Esophagus squamous epithelium (tissue), 5 donors: ENCODE results near the gene SDF4. TPM values are rescaled to one million over a fixed set of nuclear protein-coding genes. Genes with fewer than 3 reads are reported as not detected.

Source experiments
- DNase-seq: peaks from one replicate; lab custom pipeline; 2025; lab: John Stamatoyannopoulos, UW
- H3K27ac ChIP-seq, 4 donors: fragments of 200-600 bp; sonication (generic); one replicate each; pipeline ENCODE4 v1.5.1; 2016 to 2019; ENCODE audit warnings: mild to moderate bottlenecking in 1 of 4
- H3K27me3 ChIP-seq, 4 donors: fragments of 200-600 bp; sonication (generic); 1 replicate in 3 of 4; 2 replicates in 1 of 4; pipeline versions ENCODE4 v1.5.1 to v1.6.0; 2017 to 2021; ENCODE audit warnings: antibody characterized with exemption in 1 of 4
- H3K36me3 ChIP-seq, 3 donors: fragments of 200-600 bp; sonication (generic); one replicate each; pipeline ENCODE4 v1.5.1; 2016 to 2019
- H3K4me1 ChIP-seq, 3 donors: fragments of 200-600 bp; sonication (generic); one replicate each; pipeline ENCODE4 v1.5.1; 2017 to 2019
- H3K4me3 ChIP-seq, 4 donors: fragments of 200-600 bp; sonication (generic); 1 replicate in 3 of 4; 2 replicates in 1 of 4; pipeline ENCODE4 v1.5.1; 2016 to 2019; ENCODE audit warnings: mild to moderate bottlenecking in 2 of 4, moderate library complexity in 1 of 4
- H3K9me3 ChIP-seq, 3 donors: fragments of 200-600 bp; sonication (generic); one replicate each; pipeline ENCODE4 v1.5.1; 2016 to 2019
- CTCF ChIP-seq, 6 experiments: fragments of 450-650 bp in 4 of 6; fragments of 200-600 bp in 2 of 6; sonication (generic) in 2 of 6; IDR thresholded peaks; one replicate each; pipeline ENCODE4 v1.5.1; 2016 to 2019; ENCODE audit warnings: antibody characterized with exemption in 6 of 6, mild to moderate bottlenecking in 4 of 6, moderate library complexity in 4 of 6
- POLR2A ChIP-seq, 4 donors: fragments of 450-650 bp; IDR thresholded peaks; one replicate each; pipeline ENCODE4 v1.6.1; 2017; ENCODE audit warnings: antibody characterized with exemption in 4 of 4, mild to moderate bottlenecking in 4 of 4, moderate library complexity in 3 of 4
- WGBS, 2 donors: methylation state at CpG; one replicate each; pipeline ENCODE4 v1.1.5; 2018; 5-methylcytosine and 5-hydroxymethylcytosine counted together
- intact Hi-C: fragments of 100-400 bp; cut with DNase I; formaldehyde crosslinking; loops from one replicate; pipeline ENCODE4 v1.15.0; 2022
- total RNA-seq, 4 donors: library from RNA; depleted of rRNA; stranded (reverse); fragments of >200 nt; gene quantifications; one replicate each; pipeline ENCODE4 v1.1.0, GENCODE V29; 2016
- donor health status: DM: yes; HTN: yes; CAD: no.

The SDF4 gene
- total RNA-seq, 4 donors from 2014 or later = 65.0 to 75.4 (median 67.6) TPM

GRCh38 chr1:1232796-1233566, 1.2 kb upstream of the SDF4 start:
- peak overlapping the region in 1 of 4 donors; percentile 68 for H3K27ac ChIP-seq
- peaks cover 0 to 16% (median 2%) of the 10 kb centered on the region in 4 donors for H3K27me3 ChIP-seq
- peaks cover 25 to 66% (median 35%) of the 10 kb centered on the region in 3 donors for H3K4me1 ChIP-seq
- H3K4me3 ChIP-seq = peak overlapping the region in 3 of 4 donors; percentile 36 to 100 (median 93)
- DNase-seq = no peak
- TF ChIP-seq POLR2A (IDR thresholded peaks at IDR 0.05) (no peak), CTCF (IDR thresholded peaks at IDR 0.05) (no peak)
- WGBS, 2 donors = 96 to 98% methylated on average over 12 to 37 of the region's 98 CpGs
- intact Hi-C loops = no loop called here
- no peaks in the 10 kb centered on the region for H3K9me3 ChIP-seq
- peaks cover 8 to 33% (median 9%) of the 10 kb centered on the region in 3 donors for H3K36me3 ChIP-seq

GRCh38 chr1:1232208-1232795, 501 bp upstream of the SDF4 start, which contains the start of gene B3GALT6:
Gene B3GALT6, plus strand, starts transcription at chr1:1232237. Its CDS starts 42 bp downstream, at chr1:1232279.
- peaks cover 25 to 61% (median 28%) of the 10 kb centered on the region in 3 donors for H3K4me1 ChIP-seq
- intact Hi-C loops = no loop called here
- peaks cover 0 to 10% (median 0%) of the 10 kb centered on the region in 4 donors for H3K27me3 ChIP-seq
- H3K9me3 ChIP-seq = no peaks in the 10 kb centered on the region
- peak within 1 kb of the TSS; percentile 86 to 97 (median 96) for H3K27ac ChIP-seq
- TF ChIP-seq POLR2A (IDR thresholded peaks at IDR 0.05) = no peak
- TF ChIP-seq CTCF (IDR thresholded peaks at IDR 0.05) = no peak
- H3K36me3 ChIP-seq = peaks cover 15 to 40% (median 15%) of the 10 kb centered on the region in 3 donors
- WGBS, 2 donors = no CpG with 5 or more reads among the region's 100 CpGs
- H3K4me3 ChIP-seq = peak within 1 kb of the TSS; percentile 81 to 100 (median 96)
- no peak for DNase-seq

- H3K9me3 ChIP-seq = no peaks in the 10 kb centered on the region
- TF ChIP-seq POLR2A (IDR thresholded peaks at IDR 0.05) = no peak
- peak in 4 of 6 experiments; percentile 13 to 53 (median 22) for TF ChIP-seq CTCF (IDR thresholded peaks at IDR 0.05)
- H3K36me3 ChIP-seq = peaks cover 16 to 55% (median 21%) of the 10 kb centered on the region in 3 donors
- H3K4me3 ChIP-seq = peak overlapping the region; percentile 81 to 100 (median 96)
- no peak for DNase-seq
- no peaks in the 10 kb centered on the region for H3K27me3 ChIP-seq
- H3K4me1 ChIP-seq = peaks cover 24 to 56% (median 25%) of the 10 kb centered on the region in 3 donors
- peak overlapping the region; percentile 86 to 97 (median 96) for H3K27ac ChIP-seq
- 10 to 15% methylated on average over 23 to 24 of the region's 24 CpGs for WGBS, 2 donors
- intact Hi-C loops = no loop called here
Measured at GRCh38 chr1:1230656-1231399, 973 bp downstream of the SDF4 start.

- H3K36me3 ChIP-seq = peaks cover 16 to 58% (median 26%) of the 10 kb centered on the region in 3 donors
- peaks cover 24 to 66% (median 25%) of the 10 kb centered on the region in 3 donors for H3K4me1 ChIP-seq
- H3K9me3 ChIP-seq = no peaks in the 10 kb centered on the region
- intact Hi-C loops = no loop called here
- no peak overlapping the region for H3K27ac ChIP-seq
- DNase-seq = no peak
- H3K4me3 ChIP-seq = peak overlapping the region in 1 of 4 donors; percentile 100
- WGBS, 2 donors = 95 to 100% methylated on average over 1 to 15 of the region's 19 CpGs
- H3K27me3 ChIP-seq = no peaks in the 10 kb centered on the region
- TF ChIP-seq CTCF (IDR thresholded peaks at IDR 0.05) (no peak), POLR2A (IDR thresholded peaks at IDR 0.05) (no peak)
Measured at GRCh38 chr1:1229770-1230169, 2.0 kb downstream of the SDF4 start.
